ENCODE results near the gene CDHR1. TPM values are rescaled to one million over a fixed set of nuclear protein-coding genes. Genes with fewer than 3 reads are reported as not detected.

The CDHR1 gene
- total RNA-seq, 1 experiment from 2014 or later: not detected

- ChIA-PET POLR2A (ENCODE audit: unreplicated experiment) (interaction anchor here (0.6 kb wide), 1 partner anchor 118 kb away, joined by 3 read pairs; no protein-coding TSS in a partner anchor), CTCF (interaction anchor here (0.6 to 1.5 kb wide), 2 partner anchors 280 kb away, joined by 3 to 5 read pairs; no protein-coding TSS in a partner anchor)
- no peaks in the 10 kb centered on the region for H3F3A ChIP-seq (ENCODE audit: insufficient read depth, low read depth)
- intact Hi-C loops (cut with micrococcal nuclease; ENCODE audit: unreplicated experiment): loop anchor here (10.0 kb wide), 1 partner anchor 1908 kb away; no protein-coding TSS in a partner anchor
- peaks cover 71% of the 10 kb centered on the region for H3K27me3 ChIP-seq (ENCODE audit: insufficient read depth, low read depth)
- H3K27ac ChIP-seq: no peak overlapping the region
- TF ChIP-seq EZH2 (IDR thresholded peaks at IDR 0.05; ENCODE audit: low read depth): no peak
- TF ChIP-seq, protein P1, sequence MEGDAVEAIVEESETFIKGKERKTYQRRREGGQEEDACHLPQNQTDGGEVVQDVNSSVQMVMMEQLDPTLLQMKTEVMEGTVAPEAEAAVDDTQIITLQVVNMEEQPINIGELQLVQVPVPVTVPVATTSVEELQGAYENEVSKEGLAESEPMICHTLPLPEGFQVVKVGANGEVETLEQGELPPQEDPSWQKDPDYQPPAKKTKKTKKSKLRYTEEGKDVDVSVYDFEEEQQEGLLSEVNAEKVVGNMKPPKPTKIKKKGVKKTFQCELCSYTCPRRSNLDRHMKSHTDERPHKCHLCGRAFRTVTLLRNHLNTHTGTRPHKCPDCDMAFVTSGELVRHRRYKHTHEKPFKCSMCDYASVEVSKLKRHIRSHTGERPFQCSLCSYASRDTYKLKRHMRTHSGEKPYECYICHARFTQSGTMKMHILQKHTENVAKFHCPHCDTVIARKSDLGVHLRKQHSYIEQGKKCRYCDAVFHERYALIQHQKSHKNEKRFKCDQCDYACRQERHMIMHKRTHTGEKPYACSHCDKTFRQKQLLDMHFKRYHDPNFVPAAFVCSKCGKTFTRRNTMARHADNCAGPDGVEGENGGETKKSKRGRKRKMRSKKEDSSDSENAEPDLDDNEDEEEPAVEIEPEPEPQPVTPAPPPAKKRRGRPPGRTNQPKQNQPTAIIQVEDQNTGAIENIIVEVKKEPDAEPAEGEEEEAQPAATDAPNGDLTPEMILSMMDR (conservative IDR thresholded peaks at IDR 0.05): peak; percentile 55
- no peak overlapping the region for H3K4me3 ChIP-seq
- no peaks in the 10 kb centered on the region for H3K36me3 ChIP-seq (ENCODE audit: low read depth)
- no peak overlapping the region for H3K4me2 ChIP-seq
- peaks cover 3% of the 10 kb centered on the region; the same call in 1 of the 2 replicates for H4K20me1 ChIP-seq (ENCODE audit: insufficient read depth)
- no TSS peak for BruUV-seq (replicated peaks)
- H3K79me2 ChIP-seq (ENCODE audit: low read depth): no peaks in the 10 kb centered on the region
- H3K4me1 ChIP-seq (replicated peaks; ENCODE audit: insufficient read depth): no peaks in the 10 kb centered on the region
- H2AFZ ChIP-seq: no peak overlapping the region
- DNase-seq: peak in 1 of 2 experiments; percentile 44
- 0 out of 2 replicates have a peak, but pooled peaks cover 5% of the 10 kb centered on the region for H3K9me3 ChIP-seq (ENCODE audit: insufficient read depth, low read depth)
- no peaks in the 10 kb centered on the region for H3K9me2 ChIP-seq (ENCODE audit: insufficient read depth)
These were observed 62.4 kb downstream of the CDHR1 start for GRCh38 chr10:84256510-84257342.

GRCh38 chr10:84257343-84258020 lies 63.1 kb downstream of the CDHR1 start:
- Histone ChIP-seq H3K79me2 (ENCODE audit: low read depth) (no peaks in the 10 kb centered on the region), H3F3A (ENCODE audit: insufficient read depth, low read depth) (no peaks in the 10 kb centered on the region), H3K4me2 (no peak overlapping the region), H3K27ac (no peak overlapping the region), H3K4me1 (replicated peaks; ENCODE audit: insufficient read depth) (no peaks in the 10 kb centered on the region), H2AFZ (no peak overlapping the region), H3K4me3 (no peak overlapping the region), H4K20me1 (ENCODE audit: insufficient read depth) (peaks cover 3% of the 10 kb centered on the region; the same call in 1 of the 2 replicates), H3K27me3 (ENCODE audit: insufficient read depth, low read depth) (peaks cover 71% of the 10 kb centered on the region), H3K9me2 (ENCODE audit: insufficient read depth) (no peaks in the 10 kb centered on the region), H3K9me3 (ENCODE audit: insufficient read depth, low read depth) (0 out of 2 replicates have a peak, but pooled peaks cover 5% of the 10 kb centered on the region), H3K36me3 (ENCODE audit: low read depth) (no peaks in the 10 kb centered on the region)
- TF ChIP-seq EZH2 (IDR thresholded peaks at IDR 0.05; ENCODE audit: low read depth): no peak
- TF ChIP-seq, protein P1 (conservative IDR thresholded peaks at IDR 0.05): 0 out of 2 replicates have a peak, but pooled peaks have one; percentile 4
- CTCF ChIA-PET: interaction anchor here (1.5 kb wide), 1 partner anchor 280 kb away, joined by 5 read pairs; no protein-coding TSS in a partner anchor
- intact Hi-C loops (cut with micrococcal nuclease; ENCODE audit: unreplicated experiment): loop anchor here (10.0 kb wide), 1 partner anchor 1907 kb away; no protein-coding TSS in a partner anchor
- POLR2A ChIA-PET (ENCODE audit: unreplicated experiment): no interaction called here
- no peak for DNase-seq
- BruUV-seq (replicated peaks): no TSS peak

- Histone ChIP-seq H2AFZ (no peak overlapping the region), H3K4me1 (replicated peaks; ENCODE audit: insufficient read depth) (no peaks in the 10 kb centered on the region), H3K9me2 (ENCODE audit: insufficient read depth) (no peaks in the 10 kb centered on the region), H4K20me1 (ENCODE audit: insufficient read depth) (peaks cover 3% of the 10 kb centered on the region; the same call in 1 of the 2 replicates), H3K4me3 (no peak overlapping the region), H3K27me3 (ENCODE audit: insufficient read depth, low read depth) (peaks cover 70% of the 10 kb centered on the region), H3K79me2 (ENCODE audit: low read depth) (no peaks in the 10 kb centered on the region), H3K4me2 (no peak overlapping the region), H3K9me3 (ENCODE audit: insufficient read depth, low read depth) (0 out of 2 replicates have a peak, but pooled peaks cover 5% of the 10 kb centered on the region), H3K27ac (no peak overlapping the region), H3F3A (ENCODE audit: insufficient read depth, low read depth) (no peaks in the 10 kb centered on the region), H3K36me3 (ENCODE audit: low read depth) (no peaks in the 10 kb centered on the region)
- ChIA-PET CTCF (interaction anchor here (0.6 to 1.5 kb wide), 2 partner anchors 279 to 566 kb away, joined by 3 to 5 read pairs; no protein-coding TSS in a partner anchor), POLR2A (ENCODE audit: unreplicated experiment) (no interaction called here)
- intact Hi-C loops (cut with micrococcal nuclease; ENCODE audit: unreplicated experiment): loop anchor here (10.0 kb wide), 1 partner anchor 1907 kb away; no protein-coding TSS in a partner anchor
- BruUV-seq (replicated peaks): no TSS peak
- no peak for TF ChIP-seq EZH2 (IDR thresholded peaks at IDR 0.05; ENCODE audit: low read depth)
- no peak for DNase-seq
These were observed 63.8 kb downstream of the CDHR1 start for GRCh38 chr10:84258034-84258695.

Measured in PC-9 (cell line).